K562 (cell line): ENCODE data around the gene MYH15. TPM values are rescaled to one million over a fixed set of nuclear protein-coding genes. Genes with fewer than 3 reads are reported as not detected.

Experiments used
- ATF7 ChIP-seq: fragments of 450-650 bp; IDR thresholded peaks from 2 replicates; pipeline ENCODE4 v1.7.1; 2014; ENCODE audit warnings: mild to moderate bottlenecking, moderate library complexity
- MTA3 ChIP-seq: fragments of 450-650 bp; formaldehyde crosslinking; IDR thresholded peaks from 2 replicates; pipeline ENCODE4 v1.6.1; 2017; ENCODE audit warnings: mild to moderate bottlenecking, borderline replicate concordance
- MYBL2 ChIP-seq, 2 experiments: fragments of 450-650 bp in 1 of 2; sonication (generic) in 1 of 2; formaldehyde crosslinking in 1 of 2; IDR thresholded peaks; 2 replicates each; pipeline versions ENCODE4 v1.6.1 to v1.8.1; 2017 to 2022; ENCODE audit warnings: borderline replicate concordance in 1 of 2, inconsistent platforms in 1 of 2, low read depth in 1 of 2, mild to moderate bottlenecking in 1 of 2, missing genetic modification reagents in 1 of 2, moderate library complexity in 1 of 2
- SNIP1 ChIP-seq: fragments of 450-650 bp; IDR thresholded peaks from 2 replicates; pipeline ENCODE4 v1.7.1; 2017; ENCODE audit warnings: low read depth, mild to moderate bottlenecking
- TGIF2 ChIP-seq: sonication (generic); formaldehyde crosslinking; IDR thresholded peaks from 2 replicates; pipeline ENCODE4 v1.8.1; 2022; ENCODE audit warnings: mild to moderate bottlenecking, missing genetic modification reagents, moderate library complexity
- polyA plus RNA-seq, 8 experiments: library from polyadenylated mRNA; depleted of rRNA in 4 of 8; stranded (reverse) in 5 of 8; unstranded in 3 of 8; fragments of >200 nt; fragmentation: Nextera tagmentation in 2 of 8; fragmentation: Illumina TruSeq in 1 of 8; extraction: Ambion mirVana in 2 of 8; extraction: Trizol in 1 of 8; gene quantifications; 2 replicates each; pipeline versions ENCODE4 v1.2.1 to v1.2.3, GENCODE V29; 2011 to 2014; ENCODE audit warnings: inconsistent platforms in 1 of 8, missing spikeins in 1 of 8
- total RNA-seq, 7 experiments: library from RNA; depleted of rRNA in 6 of 7; stranded (reverse); fragments of >200 nt in 6 of 7; fragmentation: Illumina TruSeq in 2 of 7; extraction: Trizol in 2 of 7; gene quantifications; 2 replicates each; pipeline versions ENCODE4 v1.2.1 to v1.2.3, GENCODE V29; 2011 to 2021; ENCODE audit warnings: low replicate concordance in 1 of 7
- TF ChIP-seq, protein P1 (sequence below): fragments of 200-800 bp; sonication (Bioruptor generic); IDR thresholded peaks from 2 replicates; pipeline ENCODE4 v1.6.1; 2016; ENCODE audit warnings: missing genetic modification characterization, missing compliant biosample characterization
- TF ChIP-seq, protein P2 (sequence below): fragments of 450-650 bp; formaldehyde crosslinking; conservative IDR thresholded peaks from 2 replicates; pipeline ENCODE4 v1.4.0; 2022; ENCODE audit warnings: mild to moderate bottlenecking, missing genetic modification characterization
- TF ChIP-seq, protein P3 (sequence below), 2 experiments: fragments of 200-800 bp in 1 of 2; sonication (Bioruptor generic) in 1 of 2; sonication (generic) in 1 of 2; formaldehyde crosslinking in 1 of 2; IDR thresholded peaks in 1 of 2; conservative IDR thresholded peaks in 1 of 2; 2 replicates each; pipeline versions ENCODE4 v1.5.0 to v1.6.1; 2016 to 2020; ENCODE audit warnings: missing compliant biosample characterization in 1 of 2, missing genetic modification characterization in 1 of 2, missing genetic modification reagents in 1 of 2
- TF ChIP-seq, protein P4 (sequence below): fragments of 450-650 bp; IDR thresholded peaks from 2 replicates; pipeline ENCODE4 v1.6.1; 2016; ENCODE audit warnings: borderline replicate concordance
- TF ChIP-seq, protein P5 (sequence below): fragments of 250-450 bp; sonication (Bioruptor Pico); IDR thresholded peaks from 2 replicates; pipeline ENCODE4 v1.4.0; 2020

Gene MYH15
- total and polyA plus RNA-seq, 9 of the 15 experiments (the other 6 are each of a cell fraction or from before 2014, with no cell fraction given) = 0.03 to 0.29 (median 0.12) TPM

DNA sequence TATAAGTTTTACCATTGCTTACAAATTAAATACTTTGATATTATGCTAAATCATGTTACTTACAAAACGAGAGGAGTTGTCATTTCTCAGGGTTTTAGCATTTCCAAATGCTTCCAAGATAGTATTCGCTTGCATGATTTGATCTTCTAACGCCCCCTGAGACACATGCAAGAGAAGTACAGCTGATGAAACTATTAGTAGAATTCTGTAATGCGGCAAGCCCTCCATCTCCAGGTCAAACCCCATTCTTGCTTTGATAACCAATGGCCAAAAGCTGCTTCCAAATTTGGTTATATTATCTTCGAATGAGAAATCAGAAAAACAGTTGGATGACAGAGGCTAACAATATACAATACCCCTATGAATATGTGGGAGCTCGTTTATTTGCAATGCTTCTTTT, 14.7 kb downstream of the MYH15 start (continued):
- TF ChIP-seq, protein P1, sequence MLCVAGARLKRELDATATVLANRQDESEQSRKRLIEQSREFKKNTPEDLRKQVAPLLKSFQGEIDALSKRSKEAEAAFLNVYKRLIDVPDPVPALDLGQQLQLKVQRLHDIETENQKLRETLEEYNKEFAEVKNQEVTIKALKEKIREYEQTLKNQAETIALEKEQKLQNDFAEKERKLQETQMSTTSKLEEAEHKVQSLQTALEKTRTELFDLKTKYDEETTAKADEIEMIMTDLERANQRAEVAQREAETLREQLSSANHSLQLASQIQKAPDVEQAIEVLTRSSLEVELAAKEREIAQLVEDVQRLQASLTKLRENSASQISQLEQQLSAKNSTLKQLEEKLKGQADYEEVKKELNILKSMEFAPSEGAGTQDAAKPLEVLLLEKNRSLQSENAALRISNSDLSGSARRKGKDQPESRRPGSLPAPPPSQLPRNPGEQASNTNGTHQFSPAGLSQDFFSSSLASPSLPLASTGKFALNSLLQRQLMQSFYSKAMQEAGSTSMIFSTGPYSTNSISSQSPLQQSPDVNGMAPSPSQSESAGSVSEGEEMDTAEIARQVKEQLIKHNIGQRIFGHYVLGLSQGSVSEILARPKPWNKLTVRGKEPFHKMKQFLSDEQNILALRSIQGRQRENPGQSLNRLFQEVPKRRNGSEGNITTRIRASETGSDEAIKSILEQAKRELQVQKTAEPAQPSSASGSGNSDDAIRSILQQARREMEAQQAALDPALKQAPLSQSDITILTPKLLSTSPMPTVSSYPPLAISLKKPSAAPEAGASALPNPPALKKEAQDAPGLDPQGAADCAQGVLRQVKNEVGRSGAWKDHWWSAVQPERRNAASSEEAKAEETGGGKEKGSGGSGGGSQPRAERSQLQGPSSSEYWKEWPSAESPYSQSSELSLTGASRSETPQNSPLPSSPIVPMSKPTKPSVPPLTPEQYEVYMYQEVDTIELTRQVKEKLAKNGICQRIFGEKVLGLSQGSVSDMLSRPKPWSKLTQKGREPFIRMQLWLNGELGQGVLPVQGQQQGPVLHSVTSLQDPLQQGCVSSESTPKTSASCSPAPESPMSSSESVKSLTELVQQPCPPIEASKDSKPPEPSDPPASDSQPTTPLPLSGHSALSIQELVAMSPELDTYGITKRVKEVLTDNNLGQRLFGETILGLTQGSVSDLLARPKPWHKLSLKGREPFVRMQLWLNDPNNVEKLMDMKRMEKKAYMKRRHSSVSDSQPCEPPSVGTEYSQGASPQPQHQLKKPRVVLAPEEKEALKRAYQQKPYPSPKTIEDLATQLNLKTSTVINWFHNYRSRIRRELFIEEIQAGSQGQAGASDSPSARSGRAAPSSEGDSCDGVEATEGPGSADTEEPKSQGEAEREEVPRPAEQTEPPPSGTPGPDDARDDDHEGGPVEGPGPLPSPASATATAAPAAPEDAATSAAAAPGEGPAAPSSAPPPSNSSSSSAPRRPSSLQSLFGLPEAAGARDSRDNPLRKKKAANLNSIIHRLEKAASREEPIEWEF (CRISPR knock-in tag) = no peak
- TF ChIP-seq, protein P2, sequence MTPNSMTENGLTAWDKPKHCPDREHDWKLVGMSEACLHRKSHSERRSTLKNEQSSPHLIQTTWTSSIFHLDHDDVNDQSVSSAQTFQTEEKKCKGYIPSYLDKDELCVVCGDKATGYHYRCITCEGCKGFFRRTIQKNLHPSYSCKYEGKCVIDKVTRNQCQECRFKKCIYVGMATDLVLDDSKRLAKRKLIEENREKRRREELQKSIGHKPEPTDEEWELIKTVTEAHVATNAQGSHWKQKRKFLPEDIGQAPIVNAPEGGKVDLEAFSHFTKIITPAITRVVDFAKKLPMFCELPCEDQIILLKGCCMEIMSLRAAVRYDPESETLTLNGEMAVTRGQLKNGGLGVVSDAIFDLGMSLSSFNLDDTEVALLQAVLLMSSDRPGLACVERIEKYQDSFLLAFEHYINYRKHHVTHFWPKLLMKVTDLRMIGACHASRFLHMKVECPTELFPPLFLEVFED = no peak
- TF ChIP-seq MTA3 = no peak
- TF ChIP-seq, protein P3, sequence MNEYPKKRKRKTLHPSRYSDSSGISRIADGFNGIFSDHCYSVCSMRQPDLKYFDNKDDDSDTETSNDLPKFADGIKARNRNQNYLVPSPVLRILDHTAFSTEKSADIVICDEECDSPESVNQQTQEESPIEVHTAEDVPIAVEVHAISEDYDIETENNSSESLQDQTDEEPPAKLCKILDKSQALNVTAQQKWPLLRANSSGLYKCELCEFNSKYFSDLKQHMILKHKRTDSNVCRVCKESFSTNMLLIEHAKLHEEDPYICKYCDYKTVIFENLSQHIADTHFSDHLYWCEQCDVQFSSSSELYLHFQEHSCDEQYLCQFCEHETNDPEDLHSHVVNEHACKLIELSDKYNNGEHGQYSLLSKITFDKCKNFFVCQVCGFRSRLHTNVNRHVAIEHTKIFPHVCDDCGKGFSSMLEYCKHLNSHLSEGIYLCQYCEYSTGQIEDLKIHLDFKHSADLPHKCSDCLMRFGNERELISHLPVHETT (CRISPR knock-in tag; conservative IDR thresholded peaks at IDR 0.05 in 1 of 2, IDR thresholded peaks at IDR 0.05 in 1 of 2) = no peak
- TF ChIP-seq TGIF2 (CRISPR knock-in tag) = no peak
- TF ChIP-seq, protein P4, sequence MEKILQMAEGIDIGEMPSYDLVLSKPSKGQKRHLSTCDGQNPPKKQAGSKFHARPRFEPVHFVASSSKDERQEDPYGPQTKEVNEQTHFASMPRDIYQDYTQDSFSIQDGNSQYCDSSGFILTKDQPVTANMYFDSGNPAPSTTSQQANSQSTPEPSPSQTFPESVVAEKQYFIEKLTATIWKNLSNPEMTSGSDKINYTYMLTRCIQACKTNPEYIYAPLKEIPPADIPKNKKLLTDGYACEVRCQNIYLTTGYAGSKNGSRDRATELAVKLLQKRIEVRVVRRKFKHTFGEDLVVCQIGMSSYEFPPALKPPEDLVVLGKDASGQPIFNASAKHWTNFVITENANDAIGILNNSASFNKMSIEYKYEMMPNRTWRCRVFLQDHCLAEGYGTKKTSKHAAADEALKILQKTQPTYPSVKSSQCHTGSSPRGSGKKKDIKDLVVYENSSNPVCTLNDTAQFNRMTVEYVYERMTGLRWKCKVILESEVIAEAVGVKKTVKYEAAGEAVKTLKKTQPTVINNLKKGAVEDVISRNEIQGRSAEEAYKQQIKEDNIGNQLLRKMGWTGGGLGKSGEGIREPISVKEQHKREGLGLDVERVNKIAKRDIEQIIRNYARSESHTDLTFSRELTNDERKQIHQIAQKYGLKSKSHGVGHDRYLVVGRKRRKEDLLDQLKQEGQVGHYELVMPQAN = no peak
- TF ChIP-seq ATF7 = peak; percentile 24; the same call in 1 of the 2 replicates
- TF ChIP-seq SNIP1 = no peak
- TF ChIP-seq MYBL2 (IDR thresholded peaks at IDR 0.05; ENCODE audit: low read depth) = no peak
- no peak for TF ChIP-seq MYBL2 (CRISPR knock-in tag; IDR thresholded peaks at IDR 0.05; ENCODE audit: borderline replicate concordance)
- TF ChIP-seq, protein P5, sequence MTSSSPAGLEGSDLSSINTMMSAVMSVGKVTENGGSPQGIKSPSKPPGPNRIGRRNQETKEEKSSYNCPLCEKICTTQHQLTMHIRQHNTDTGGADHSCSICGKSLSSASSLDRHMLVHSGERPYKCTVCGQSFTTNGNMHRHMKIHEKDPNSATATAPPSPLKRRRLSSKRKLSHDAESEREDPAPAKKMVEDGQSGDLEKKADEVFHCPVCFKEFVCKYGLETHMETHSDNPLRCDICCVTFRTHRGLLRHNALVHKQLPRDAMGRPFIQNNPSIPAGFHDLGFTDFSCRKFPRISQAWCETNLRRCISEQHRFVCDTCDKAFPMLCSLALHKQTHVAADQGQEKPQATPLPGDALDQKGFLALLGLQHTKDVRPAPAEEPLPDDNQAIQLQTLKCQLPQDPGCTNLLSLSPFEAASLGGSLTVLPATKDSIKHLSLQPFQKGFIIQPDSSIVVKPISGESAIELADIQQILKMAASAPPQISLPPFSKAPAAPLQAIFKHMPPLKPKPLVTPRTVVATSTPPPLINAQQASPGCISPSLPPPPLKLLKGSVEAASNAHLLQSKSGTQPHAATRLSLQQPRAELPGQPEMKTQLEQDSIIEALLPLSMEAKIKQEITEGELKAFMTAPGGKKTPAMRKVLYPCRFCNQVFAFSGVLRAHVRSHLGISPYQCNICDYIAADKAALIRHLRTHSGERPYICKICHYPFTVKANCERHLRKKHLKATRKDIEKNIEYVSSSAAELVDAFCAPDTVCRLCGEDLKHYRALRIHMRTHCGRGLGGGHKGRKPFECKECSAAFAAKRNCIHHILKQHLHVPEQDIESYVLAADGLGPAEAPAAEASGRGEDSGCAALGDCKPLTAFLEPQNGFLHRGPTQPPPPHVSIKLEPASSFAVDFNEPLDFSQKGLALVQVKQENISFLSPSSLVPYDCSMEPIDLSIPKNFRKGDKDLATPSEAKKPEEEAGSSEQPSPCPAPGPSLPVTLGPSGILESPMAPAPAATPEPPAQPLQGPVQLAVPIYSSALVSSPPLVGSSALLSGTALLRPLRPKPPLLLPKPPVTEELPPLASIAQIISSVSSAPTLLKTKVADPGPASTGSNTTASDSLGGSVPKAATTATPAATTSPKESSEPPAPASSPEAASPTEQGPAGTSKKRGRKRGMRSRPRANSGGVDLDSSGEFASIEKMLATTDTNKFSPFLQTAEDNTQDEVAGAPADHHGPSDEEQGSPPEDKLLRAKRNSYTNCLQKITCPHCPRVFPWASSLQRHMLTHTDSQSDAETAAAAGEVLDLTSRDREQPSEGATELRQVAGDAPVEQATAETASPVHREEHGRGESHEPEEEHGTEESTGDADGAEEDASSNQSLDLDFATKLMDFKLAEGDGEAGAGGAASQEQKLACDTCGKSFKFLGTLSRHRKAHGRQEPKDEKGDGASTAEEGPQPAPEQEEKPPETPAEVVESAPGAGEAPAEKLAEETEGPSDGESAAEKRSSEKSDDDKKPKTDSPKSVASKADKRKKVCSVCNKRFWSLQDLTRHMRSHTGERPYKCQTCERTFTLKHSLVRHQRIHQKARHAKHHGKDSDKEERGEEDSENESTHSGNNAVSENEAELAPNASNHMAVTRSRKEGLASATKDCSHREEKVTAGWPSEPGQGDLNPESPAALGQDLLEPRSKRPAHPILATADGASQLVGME = no peak
